GM18520 (cell line): ENCODE data around the gene ADARB2.
"Not testable (repeated sequence)": the region's sequence is repeated elsewhere in the genome, so short reads cannot be mapped to it uniquely, and the experiment has no call there.

Source experiments
- ATAC-seq: cut with Tn5 transposase; IDR thresholded peaks from one replicate; pipeline ENCODE4 v1.9.1; 2021; ENCODE audit not compliant: unreplicated experiment

Gene ADARB2

DNA sequence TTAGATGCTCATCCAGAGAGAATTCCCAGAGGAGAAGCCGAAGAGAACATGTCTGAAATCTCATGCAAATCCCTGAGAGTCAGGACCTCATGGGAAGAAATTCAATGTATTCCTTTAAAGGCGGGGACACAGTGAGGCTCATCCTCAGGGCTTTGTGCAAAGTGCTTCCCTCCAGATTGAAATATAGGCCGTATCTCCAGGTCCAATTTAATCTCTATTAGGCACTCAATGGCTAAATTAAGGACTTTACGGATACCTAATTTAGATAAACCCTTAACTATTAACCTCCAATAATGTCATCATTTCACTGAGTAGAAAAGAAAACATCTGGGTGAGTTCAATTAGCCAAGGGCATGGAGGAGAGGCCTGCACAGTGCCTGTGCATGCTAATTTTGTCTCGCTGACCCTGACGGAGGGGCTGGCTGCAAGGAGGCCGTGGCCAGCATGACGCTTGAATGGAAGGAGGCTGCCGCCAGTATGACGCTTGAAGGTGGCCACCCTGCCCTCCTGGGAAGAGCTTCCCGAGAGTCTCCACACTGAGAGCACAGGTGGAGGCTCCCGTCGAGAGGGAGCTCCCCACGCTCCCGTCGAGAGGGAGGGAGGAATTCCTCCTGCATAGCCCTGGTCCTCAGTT is 287.6 kb downstream of the ADARB2 start:
- ATAC-seq = no peak

- no peak for ATAC-seq
Observed at GRCh38 chr10:1449021-1449420, 288.3 kb downstream of the ADARB2 start.

GRCh38 chr10:1448252-1448930 is 288.9 kb downstream of the ADARB2 start:
- ATAC-seq = no peak

- ATAC-seq = no peak
Observed at GRCh38 chr10:1444826-1445225, 292.5 kb downstream of the ADARB2 start.

- ATAC-seq = no peak
Observed at GRCh38 chr10:1440897-1441296, 296.4 kb downstream of the ADARB2 start.

DNA sequence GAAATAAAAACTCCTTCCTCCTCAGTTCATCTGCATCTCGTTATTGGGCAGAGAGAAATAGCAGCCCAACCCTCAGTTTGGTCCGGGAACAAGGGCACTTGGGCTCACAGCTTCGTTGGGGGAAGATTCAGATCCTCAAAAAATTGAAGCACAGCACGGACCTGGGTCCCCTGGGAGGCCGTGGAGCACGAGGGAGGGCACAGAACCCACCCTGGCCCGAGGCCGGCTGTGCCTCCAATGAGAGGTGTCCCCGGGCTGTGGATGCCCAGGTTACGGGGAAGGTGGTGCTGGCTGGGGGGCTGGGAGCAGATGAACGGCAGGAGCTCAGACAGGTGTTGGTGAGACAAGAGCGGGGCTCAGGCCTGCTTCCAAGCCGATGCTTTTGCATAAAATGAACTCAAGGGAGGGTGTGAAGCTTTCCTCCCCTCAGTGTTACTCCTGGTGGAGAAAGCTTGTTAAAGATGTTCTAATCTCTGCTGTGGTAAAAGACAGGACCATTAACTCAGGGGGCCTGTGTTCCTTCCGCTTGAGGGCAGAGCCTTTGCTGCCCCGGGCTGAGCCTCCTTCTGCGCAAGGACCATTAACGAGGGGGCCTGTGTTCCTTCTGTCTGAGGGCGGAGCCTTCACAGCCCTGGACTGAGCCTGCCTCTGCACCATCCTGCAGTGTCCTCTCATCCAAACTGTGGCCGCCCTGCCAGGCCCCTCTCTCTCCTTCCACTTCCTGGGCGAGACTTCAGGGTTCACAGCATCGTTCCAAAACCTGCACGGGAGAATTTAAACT is 302.2 kb downstream of the ADARB2 start:
- ATAC-seq = no peak

DNA sequence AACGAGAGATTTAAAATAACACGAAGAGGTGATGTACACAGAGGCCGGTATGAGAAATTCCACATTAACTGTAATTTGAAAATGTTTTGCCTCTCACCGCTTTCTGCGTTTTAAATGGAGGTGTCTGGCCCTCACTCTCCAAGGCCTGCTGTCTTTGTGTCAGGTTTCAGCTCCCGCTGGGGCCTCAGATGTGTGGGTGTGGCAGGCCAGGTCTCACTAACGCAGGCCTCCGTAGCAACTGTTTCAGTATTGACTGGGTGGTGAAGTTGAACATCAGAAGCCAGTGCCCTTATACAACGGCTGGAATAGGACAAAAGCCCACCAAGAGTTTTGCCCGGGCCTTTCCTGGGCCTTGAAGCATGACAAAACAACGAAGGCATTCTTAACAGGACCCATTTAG is 303.1 kb downstream of the ADARB2 start:
- ATAC-seq = no peak

DNA sequence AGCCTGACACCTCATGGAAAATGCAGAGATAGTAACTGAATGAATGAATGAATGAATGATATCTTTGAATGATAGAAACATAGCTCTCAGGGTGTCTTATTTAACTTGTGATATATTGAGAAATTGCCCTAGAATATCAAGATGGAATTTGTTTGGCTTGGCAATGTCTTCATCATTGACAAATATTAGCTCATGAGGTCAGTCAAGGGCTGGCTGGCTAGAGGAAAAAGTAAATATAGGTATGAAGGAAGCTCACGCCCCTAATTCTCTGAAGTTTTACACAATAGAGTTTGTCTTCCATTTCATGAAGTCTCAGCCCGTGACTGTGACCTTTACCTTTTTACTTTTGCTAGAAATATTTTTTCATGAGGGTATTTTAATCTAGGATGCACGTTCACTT is 305.2 kb downstream of the ADARB2 start:
- no peak for ATAC-seq

- ATAC-seq = no peak
Observed at GRCh38 chr10:1431229-1431628, 306.1 kb downstream of the ADARB2 start.

GRCh38 chr10:1427521-1428186 is 309.7 kb downstream of the ADARB2 start:
- ATAC-seq = not testable (repeated sequence)

DNA sequence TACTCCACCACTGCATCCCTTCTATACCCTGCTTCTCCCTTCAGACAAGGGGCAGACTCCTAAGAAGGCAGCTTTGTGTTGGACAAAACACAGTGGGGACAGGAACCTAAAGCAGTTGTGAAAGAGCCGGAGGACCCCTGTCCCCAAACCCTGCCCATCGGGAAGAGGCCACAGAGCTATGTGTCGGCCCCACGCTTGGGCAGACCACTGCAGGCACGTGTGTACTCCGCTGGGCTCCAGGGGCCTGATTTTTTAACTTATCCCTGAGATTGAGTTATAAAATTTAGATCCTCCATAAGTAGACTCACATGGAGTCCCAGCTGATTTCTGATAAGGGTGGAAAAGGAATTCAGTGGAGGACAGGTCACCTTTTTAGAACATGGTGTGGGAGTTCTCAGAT is 310.5 kb downstream of the ADARB2 start:
- ATAC-seq = no peak

DNA sequence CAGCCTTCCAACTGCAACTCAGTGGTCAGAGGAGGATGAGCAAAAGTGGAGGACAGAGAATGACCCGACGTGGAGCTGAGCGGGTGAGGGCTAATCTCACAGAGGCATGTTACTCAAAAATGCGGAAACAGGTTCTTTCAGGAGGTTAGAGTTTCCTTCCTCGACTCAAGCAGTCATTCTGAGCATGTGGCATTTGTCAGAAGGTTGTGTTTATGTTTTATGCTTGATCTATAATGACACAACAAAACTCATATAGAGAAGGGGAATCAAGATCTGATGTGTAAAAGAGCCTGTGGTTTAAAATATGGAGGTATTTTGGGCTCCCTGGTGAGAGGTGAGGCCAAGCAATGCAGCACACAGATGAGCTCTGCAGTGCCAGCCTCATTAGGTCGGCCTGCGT is 311.4 kb downstream of the ADARB2 start:
- no peak for ATAC-seq

- ATAC-seq = no peak
Observed at GRCh38 chr10:1424648-1425047, 312.7 kb downstream of the ADARB2 start.

DNA sequence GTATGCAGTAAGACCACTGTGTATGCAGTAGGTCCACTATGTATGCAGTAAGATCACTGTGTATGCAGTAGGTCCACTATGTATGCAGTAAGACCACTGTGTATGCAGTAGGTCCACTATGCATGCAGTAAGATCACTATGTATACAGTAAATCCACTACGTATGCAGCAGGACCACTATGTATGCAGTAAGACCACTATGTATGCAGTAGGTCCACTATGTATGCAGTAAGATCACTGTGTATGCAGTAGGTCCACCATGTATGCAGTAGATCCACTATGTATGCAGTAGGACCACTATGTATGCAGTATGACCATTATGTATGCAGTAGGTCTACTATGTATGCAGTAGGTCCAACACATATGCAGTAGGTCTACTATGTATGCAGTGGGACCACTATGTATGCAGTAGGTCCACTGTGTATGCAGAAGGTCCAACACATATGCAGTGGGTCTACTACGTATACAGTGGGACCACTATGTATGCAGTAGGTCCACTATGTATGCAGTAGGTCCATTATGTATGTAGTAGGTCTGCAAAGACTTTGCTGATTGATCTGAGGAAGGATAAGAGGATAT is 313.6 kb downstream of the ADARB2 start:
- no peak for ATAC-seq

GRCh38 chr10:1422275-1422674 is 315.1 kb downstream of the ADARB2 start:
- ATAC-seq = no peak

DNA sequence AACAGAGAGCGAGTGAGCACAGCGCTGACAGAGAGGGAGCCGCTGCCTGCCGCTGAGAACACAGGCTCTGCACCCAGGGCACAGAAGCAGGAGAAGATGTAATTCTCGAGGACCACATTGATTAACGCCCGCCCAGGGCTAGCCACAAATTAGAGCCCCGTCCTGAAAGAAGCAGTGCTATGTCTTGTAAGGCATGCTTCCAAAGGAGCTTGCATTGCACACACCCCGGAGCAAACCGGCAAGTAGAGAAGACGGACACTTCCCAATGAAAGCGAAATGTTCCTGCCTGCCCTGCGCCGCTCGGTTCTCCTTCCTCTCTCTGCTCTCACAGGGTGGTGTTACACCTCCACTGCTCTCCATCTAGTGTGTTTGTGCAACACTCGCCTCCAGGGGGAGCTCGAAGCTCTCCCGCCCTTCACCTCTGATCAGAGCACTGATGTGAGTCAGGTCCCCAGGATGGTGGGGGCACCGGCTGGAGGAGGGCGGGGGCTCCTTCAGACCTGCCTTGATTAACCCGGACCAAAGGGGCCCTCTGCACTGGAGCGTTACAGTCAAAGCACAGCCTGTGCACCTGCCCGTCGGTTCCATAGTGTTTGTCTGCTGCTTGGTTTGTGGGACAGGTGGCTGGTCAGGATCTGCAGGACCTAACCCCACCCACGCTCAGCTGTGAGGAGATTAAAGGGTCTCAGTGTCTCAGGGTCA is 316.5 kb downstream of the ADARB2 start:
- no peak for ATAC-seq

DNA sequence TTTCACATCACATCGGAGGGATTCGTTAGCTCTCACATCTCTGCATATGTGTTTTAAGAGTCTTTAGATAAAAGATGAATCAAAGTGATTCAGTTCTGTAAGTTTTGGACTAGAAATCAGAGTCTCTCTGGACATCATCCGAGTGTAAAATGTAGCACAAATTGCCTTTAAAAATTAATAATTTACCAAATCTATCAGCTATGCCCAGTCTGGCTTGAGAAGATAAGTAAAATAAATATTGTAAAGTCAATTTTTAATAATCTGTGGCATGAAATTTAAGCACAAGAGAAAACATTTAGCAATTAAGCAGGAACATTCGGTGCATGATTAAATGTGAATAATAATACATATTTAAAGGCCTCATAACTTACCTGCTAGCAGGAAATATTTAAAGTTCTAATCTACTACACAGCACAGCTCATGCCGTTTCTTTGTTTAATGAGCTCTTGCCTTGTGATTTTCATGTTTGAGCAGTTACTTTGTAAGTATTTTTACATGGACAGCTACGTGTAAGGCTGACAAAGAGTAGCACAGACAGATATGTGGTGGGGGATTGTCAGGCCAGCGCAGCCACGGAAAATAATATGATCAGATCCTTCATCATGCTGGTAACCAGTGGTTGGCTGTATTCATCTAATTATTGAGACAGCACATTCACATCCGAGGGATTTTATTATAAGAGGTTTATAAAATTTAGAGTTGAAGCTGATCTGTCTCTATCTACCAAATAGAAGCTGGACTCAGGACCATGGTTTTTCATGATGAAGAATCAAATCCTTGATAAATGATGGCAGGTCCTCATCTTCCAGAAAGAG is 317.3 kb downstream of the ADARB2 start:
- ATAC-seq = no peak

GRCh38 chr10:1418031-1418550 is 319.2 kb downstream of the ADARB2 start:
- no peak for ATAC-seq

- ATAC-seq = no peak
Observed at GRCh38 chr10:1417574-1417973, 319.8 kb downstream of the ADARB2 start.
